ENCODE data around the gene GRM1.

The GRM1 gene

GRCh38 chr6:146097586-146097985 is 68.7 kb downstream of the GRM1 start:
- Histone ChIP-seq H3K27me3 (ENCODE audit: insufficient read depth, low read depth, severe bottlenecking) (no peaks in the 10 kb centered on the region), H3K27ac (no peak overlapping the region), H3K9me3 (ENCODE audit: severe bottlenecking) (no peaks in the 10 kb centered on the region), H3K36me3 (no peaks in the 10 kb centered on the region), H3K4me3 (ENCODE audit: low read depth, low read length) (no peak overlapping the region)
- DNase-seq: no peak
- TF ChIP-seq CTCF (IDR thresholded peaks at IDR 0.05; ENCODE audit: low read depth, low read length): no peak

- Histone ChIP-seq H3K4me3 (ENCODE audit: low read depth, low read length) (no peak overlapping the region), H3K27me3 (ENCODE audit: insufficient read depth, low read depth, severe bottlenecking) (no peaks in the 10 kb centered on the region), H3K36me3 (no peaks in the 10 kb centered on the region), H3K27ac (no peak overlapping the region), H3K9me3 (ENCODE audit: severe bottlenecking) (no peaks in the 10 kb centered on the region)
- TF ChIP-seq CTCF (IDR thresholded peaks at IDR 0.05; ENCODE audit: low read depth, low read length): no peak
- no peak for DNase-seq
Observed at GRCh38 chr6:146100776-146101175, 71.9 kb downstream of the GRM1 start.

- Histone ChIP-seq H3K27me3 (ENCODE audit: insufficient read depth, low read depth, severe bottlenecking) (no peaks in the 10 kb centered on the region), H3K4me3 (ENCODE audit: low read depth, low read length) (no peak overlapping the region), H3K27ac (no peak overlapping the region), H3K9me3 (ENCODE audit: severe bottlenecking) (no peaks in the 10 kb centered on the region), H3K36me3 (no peaks in the 10 kb centered on the region)
- no peak for TF ChIP-seq CTCF (IDR thresholded peaks at IDR 0.05; ENCODE audit: low read depth, low read length)
- no peak for DNase-seq
Observed at GRCh38 chr6:146103416-146104072, 74.7 kb downstream of the GRM1 start.

- H3K9me3 ChIP-seq (ENCODE audit: severe bottlenecking): no peaks in the 10 kb centered on the region
- H3K27me3 ChIP-seq (ENCODE audit: insufficient read depth, low read depth, severe bottlenecking): no peaks in the 10 kb centered on the region
- no peaks in the 10 kb centered on the region for H3K36me3 ChIP-seq
- TF ChIP-seq CTCF (IDR thresholded peaks at IDR 0.05; ENCODE audit: low read depth, low read length): no peak
- no peak overlapping the region for H3K4me3 ChIP-seq (ENCODE audit: low read depth, low read length)
- no peak overlapping the region for H3K27ac ChIP-seq
- no peak for DNase-seq
Observed at GRCh38 chr6:146106532-146106931, 77.7 kb downstream of the GRM1 start.

- Histone ChIP-seq H3K27me3 (ENCODE audit: insufficient read depth, low read depth, severe bottlenecking) (no peaks in the 10 kb centered on the region), H3K4me3 (ENCODE audit: low read depth, low read length) (no peak overlapping the region), H3K9me3 (ENCODE audit: severe bottlenecking) (no peaks in the 10 kb centered on the region), H3K27ac (no peak overlapping the region), H3K36me3 (no peaks in the 10 kb centered on the region)
- TF ChIP-seq CTCF (IDR thresholded peaks at IDR 0.05; ENCODE audit: low read depth, low read length): no peak
- DNase-seq: no peak
Observed at GRCh38 chr6:146110990-146111389, 82.1 kb downstream of the GRM1 start.

GRCh38 chr6:146111881-146112450 is 83.1 kb downstream of the GRM1 start:
- H3K36me3 ChIP-seq: no peaks in the 10 kb centered on the region
- no peak for DNase-seq
- TF ChIP-seq CTCF (IDR thresholded peaks at IDR 0.05; ENCODE audit: low read depth, low read length): no peak

More at GRCh38 chr6:146111881-146112450, 83.1 kb downstream of the GRM1 start:
- no peaks in the 10 kb centered on the region for H3K27me3 ChIP-seq (ENCODE audit: insufficient read depth, low read depth, severe bottlenecking)
- no peaks in the 10 kb centered on the region for H3K9me3 ChIP-seq (ENCODE audit: severe bottlenecking)
- H3K27ac ChIP-seq: no peak overlapping the region
- no peak overlapping the region for H3K4me3 ChIP-seq (ENCODE audit: low read depth, low read length)
